Coronary artery (tissue), 2 donors: Measurements from ENCODE around the gene RHBDD1.

Experiments used
- DNase-seq: peaks from one replicate; pipeline ENCODE4 v3.0.0-alpha.2; 2017; ENCODE audit warnings: low spot score
- H3K27ac ChIP-seq, 2 donors: fragments of 200-600 bp; sonication (generic); one replicate each; pipeline ENCODE4 v1.5.1; 2016 to 2019
- H3K4me3 ChIP-seq: fragments of 200-600 bp; sonication (generic); 2 replicates; pipeline ENCODE4 v1.5.1; 2016; ENCODE audit warnings: mild to moderate bottlenecking, moderate library complexity
- CTCF ChIP-seq: fragments of 200-600 bp; sonication (generic); IDR thresholded peaks from one replicate; pipeline ENCODE4 v1.5.1; 2019; ENCODE audit warnings: antibody characterized with exemption

RHBDD1 gene

GRCh38 chr2:226965376-226965775 is 129.5 kb downstream of the RHBDD1 start:
- TF ChIP-seq CTCF, result no peak
- H3K4me3 ChIP-seq, result no peak overlapping the region
- DNase-seq, result no peak
- H3K27ac ChIP-seq, result no peak overlapping the region

GRCh38 chr2:226969417-226970080 is 133.7 kb downstream of the RHBDD1 start:
- Histone ChIP-seq H3K4me3 (peak overlapping the region; percentile 41), H3K27ac (no peak overlapping the region)
- TF ChIP-seq CTCF, result no peak
- no peak for DNase-seq

- no peak for TF ChIP-seq CTCF
- no peak overlapping the region for H3K27ac ChIP-seq
- DNase-seq, result no peak
- H3K4me3 ChIP-seq, result no peak overlapping the region
Measured at GRCh38 chr2:226970362-226970761, 134.5 kb downstream of the RHBDD1 start.

GRCh38 chr2:226971084-226971483 is 135.2 kb downstream of the RHBDD1 start:
- no peak for TF ChIP-seq CTCF
- Histone ChIP-seq H3K27ac (no peak overlapping the region), H3K4me3 (no peak overlapping the region)
- DNase-seq, result no peak

- Histone ChIP-seq H3K4me3 (no peak overlapping the region), H3K27ac (no peak overlapping the region)
- no peak for DNase-seq
- no peak for TF ChIP-seq CTCF
Measured at GRCh38 chr2:226971770-226972169, 135.9 kb downstream of the RHBDD1 start.

- Histone ChIP-seq H3K4me3 (no peak overlapping the region), H3K27ac (no peak overlapping the region)
- TF ChIP-seq CTCF, result no peak
- DNase-seq, result no peak
Measured at GRCh38 chr2:226973816-226974215, 138.0 kb downstream of the RHBDD1 start.

GRCh38 chr2:226977775-226978190 is 141.9 kb downstream of the RHBDD1 start:
- no peak overlapping the region for H3K4me3 ChIP-seq
- no peak for TF ChIP-seq CTCF
- H3K27ac ChIP-seq, result no peak overlapping the region
- no peak for DNase-seq
